ENCODE measurements around the gene MED13L. TPM values are rescaled to one million over a fixed set of nuclear protein-coding genes. Genes with fewer than 3 reads are reported as not detected.
A peak's percentile ranks its signal among the peaks of the same experiment; 100 is the strongest.

The MED13L gene
- total and polyA plus RNA-seq, 3 donors from 2014 or later = 56.4 to 173 (median 133) TPM

DNA sequence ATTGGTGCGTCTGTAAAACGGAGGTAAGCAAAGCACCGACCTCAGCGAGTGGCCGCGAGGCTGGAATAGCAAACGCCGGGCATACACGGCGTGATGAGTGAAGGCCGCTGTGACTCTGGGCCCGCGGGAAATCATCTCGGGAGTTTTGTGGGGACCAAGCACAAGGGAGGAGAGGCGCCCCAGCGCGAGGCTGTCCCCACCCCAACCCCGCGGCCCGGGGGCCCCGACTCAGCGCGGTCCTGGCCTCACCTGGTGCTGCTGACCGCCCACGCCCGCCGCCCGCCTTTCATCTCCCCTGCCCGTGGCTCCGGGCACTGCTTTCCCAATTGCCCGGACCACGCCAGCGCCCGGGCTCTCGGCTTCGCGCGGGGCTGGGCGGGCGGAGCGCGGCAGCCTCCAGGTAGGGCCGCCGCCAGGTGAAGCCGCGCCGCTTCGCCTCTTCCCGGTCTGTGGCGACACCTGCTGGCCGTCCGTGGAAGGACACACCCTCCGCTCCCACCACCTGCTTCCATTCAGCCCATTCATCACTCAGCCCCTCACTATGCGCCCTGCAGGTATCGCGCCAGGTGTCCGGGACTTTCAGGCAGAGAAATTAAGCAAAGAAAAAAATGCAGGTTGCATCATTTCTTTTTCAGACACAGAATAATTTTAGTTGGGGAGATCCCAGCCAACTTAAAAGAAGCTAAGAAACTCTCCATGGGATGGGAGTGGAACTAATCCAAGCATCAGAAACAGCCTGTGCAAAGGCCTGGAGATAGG is 360.4 kb downstream of the MED13L start:
- intact Hi-C loops (cut with DNase I; ENCODE audit: low total_unique reads) = loop anchor here (10.0 kb wide), 1 partner anchor 1252 kb away; no protein-coding TSS in a partner anchor
- Histone ChIP-seq H3K36me3 (ENCODE audit: low read depth, missing control alignments) (no peaks in the 10 kb centered on the region), H3K4me3 (peak overlapping the region; percentile 24 to 34), H3K27me3 (no peaks in the 10 kb centered on the region), H3K9me3 (no peaks in the 10 kb centered on the region), H3K4me1 (no peaks in the 10 kb centered on the region), H3K27ac (no peak overlapping the region)
- WGBS, 2 donors = 6 to 8% methylated on average over 11 to 52 of the region's 57 CpGs
- DNase-seq = peak; percentile 77
- peak; percentile 85 to 95 (median 95) for TF ChIP-seq CTCF (IDR thresholded peaks at IDR 0.05)
- no peak for TF ChIP-seq POLR2A (IDR thresholded peaks at IDR 0.05)

DNA sequence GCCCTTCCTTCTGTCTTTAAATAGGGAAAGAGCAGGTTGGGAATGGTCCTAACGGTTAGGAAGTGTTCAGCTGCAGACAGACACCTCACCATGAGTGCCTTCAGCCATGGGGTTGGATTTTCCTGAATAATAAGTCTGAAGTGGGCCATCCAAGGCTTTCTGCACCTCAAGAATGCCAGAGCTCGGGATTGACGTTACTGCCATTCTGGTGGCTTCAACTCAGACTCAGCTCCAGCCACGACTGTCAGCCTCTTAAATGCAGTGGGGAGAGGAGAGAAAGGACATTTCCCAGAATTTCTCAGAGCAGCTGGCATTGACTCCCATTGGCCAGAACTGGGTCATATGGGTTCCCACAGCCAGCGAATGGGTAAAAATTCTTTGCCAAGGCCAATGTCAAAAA is 363.4 kb downstream of the MED13L start:
- no peak for TF ChIP-seq CTCF (IDR thresholded peaks at IDR 0.05)
- TF ChIP-seq POLR2A (IDR thresholded peaks at IDR 0.05) = no peak
- H3K27me3 ChIP-seq = no peaks in the 10 kb centered on the region
- WGBS, 2 donors = 83 to 90% methylated on average over 5 of the region's 5 CpGs
- H3K4me3 ChIP-seq = no peak overlapping the region
- H3K27ac ChIP-seq = no peak overlapping the region
- DNase-seq = no peak
- no peaks in the 10 kb centered on the region for H3K4me1 ChIP-seq
- H3K36me3 ChIP-seq (ENCODE audit: low read depth, missing control alignments) = no peaks in the 10 kb centered on the region
- no peaks in the 10 kb centered on the region for H3K9me3 ChIP-seq
- intact Hi-C loops (cut with DNase I; ENCODE audit: low total_unique reads) = loop anchor here (10.0 kb wide), 1 partner anchor 1249 kb away; no protein-coding TSS in a partner anchor

DNA sequence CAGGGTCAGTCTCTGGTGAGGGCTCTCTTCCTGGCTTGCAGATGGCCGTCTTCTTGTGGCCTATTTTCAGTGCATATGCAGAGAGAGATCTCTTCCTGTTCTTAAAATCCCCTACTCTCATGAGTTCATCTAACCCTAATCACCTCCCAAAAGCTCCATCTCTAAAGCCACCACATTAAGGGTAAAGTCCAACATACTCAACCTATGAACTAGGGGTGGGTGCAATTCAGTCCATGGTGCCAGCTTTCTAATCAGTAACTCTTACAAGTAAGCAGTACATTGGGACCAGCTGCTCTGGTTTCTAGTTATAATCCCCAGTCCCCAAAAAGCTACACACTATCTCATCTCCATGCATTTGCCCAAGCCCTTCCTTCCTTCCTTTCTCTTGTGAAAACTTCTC is 365.1 kb downstream of the MED13L start:
- intact Hi-C loops (cut with DNase I; ENCODE audit: low total_unique reads) = loop anchor here (10.0 kb wide), 1 partner anchor 1248 kb away; no protein-coding TSS in a partner anchor
- 85 to 93% methylated on average over 1 of the region's 1 CpG for WGBS, 2 donors
- Histone ChIP-seq H3K4me1 (no peaks in the 10 kb centered on the region), H3K27me3 (no peaks in the 10 kb centered on the region), H3K9me3 (no peaks in the 10 kb centered on the region), H3K4me3 (no peak overlapping the region), H3K36me3 (ENCODE audit: low read depth, missing control alignments) (no peaks in the 10 kb centered on the region), H3K27ac (no peak overlapping the region)
- no peak for DNase-seq
- TF ChIP-seq POLR2A (IDR thresholded peaks at IDR 0.05) (no peak), CTCF (IDR thresholded peaks at IDR 0.05) (no peak)

GRCh38 chr12:115911360-115911759 is 366.1 kb downstream of the MED13L start:
- H3K36me3 ChIP-seq (ENCODE audit: low read depth, missing control alignments) = no peaks in the 10 kb centered on the region
- H3K27ac ChIP-seq = no peak overlapping the region
- TF ChIP-seq POLR2A (IDR thresholded peaks at IDR 0.05) (no peak), CTCF (IDR thresholded peaks at IDR 0.05) (no peak)
- H3K9me3 ChIP-seq = no peaks in the 10 kb centered on the region
- 90 to 100% methylated on average over 1 of the region's 1 CpG for WGBS, 2 donors
- no peak overlapping the region for H3K4me3 ChIP-seq
- intact Hi-C loops (cut with DNase I; ENCODE audit: low total_unique reads) = loop anchor here (10.0 kb wide), 1 partner anchor 1247 kb away; no protein-coding TSS in a partner anchor
- H3K4me1 ChIP-seq = no peaks in the 10 kb centered on the region
- DNase-seq = no peak
- H3K27me3 ChIP-seq = no peaks in the 10 kb centered on the region

All from testis (tissue), 3 donors.